MCF 10A (cell line): Measurements from ENCODE around the gene NCMAP. TPM values are rescaled to one million over a fixed set of nuclear protein-coding genes. Genes with fewer than 3 reads are reported as not detected.

Experiments used
- BruUV-seq: library from RNA; stranded (reverse); fragments of 400-500 nt; replicated peaks from 2 replicates; lab custom pipeline; 2021; lab: Mats Ljungman, UMichigan
- CTCF ChIA-PET: fragments of 300-600 bp; sonication (Branson Sonifier 250); formaldehyde crosslinking; extraction: SDS; loops from one replicate; lab custom pipeline; 2021; ENCODE audit warnings: antibody characterized with exemption, inconsistent platforms; lab: Yijun Ruan, JAX
- POLR2A ChIA-PET: fragments of 300-600, 350-650 bp; sonication (Branson Sonifier 250); formaldehyde crosslinking; extraction: SDS; loops from one replicate; lab custom pipeline; 2020; ENCODE audit warnings: antibody characterized with exemption, inconsistent platforms; lab: Yijun Ruan, JAX
- DNase-seq: peaks from one replicate; pipeline ENCODE4 v3.0.0-alpha.2; 2018; ENCODE audit not compliant: unreplicated experiment
- H3K27ac Mint-ChIP-seq: one replicate; pipeline ENCODE4 v1.8.0; 2022; ENCODE audit warnings: mild to moderate bottlenecking, low read depth, mixed read lengths; ENCODE audit not compliant: unreplicated experiment
- H3K27me3 Mint-ChIP-seq: one replicate; pipeline ENCODE4 v1.8.0; 2022; ENCODE audit warnings: mixed read lengths; ENCODE audit not compliant: insufficient read depth, unreplicated experiment
- H3K36me3 Mint-ChIP-seq: one replicate; pipeline ENCODE4 v1.8.0; 2022; ENCODE audit warnings: mild to moderate bottlenecking, moderate library complexity, mixed read lengths; ENCODE audit not compliant: insufficient read depth, unreplicated experiment
- H3K4me1 Mint-ChIP-seq: one replicate; pipeline ENCODE4 v1.8.0; 2022; ENCODE audit warnings: mixed read lengths; ENCODE audit not compliant: insufficient read depth, unreplicated experiment
- H3K4me3 Mint-ChIP-seq: one replicate; pipeline ENCODE4 v1.8.0; 2022; ENCODE audit warnings: mild to moderate bottlenecking, moderate library complexity, mixed read lengths; ENCODE audit not compliant: unreplicated experiment
- H3K9me3 Mint-ChIP-seq: one replicate; pipeline ENCODE4 v1.8.0; 2022; ENCODE audit warnings: mixed read lengths; ENCODE audit not compliant: unreplicated experiment
- intact Hi-C: fragments of 100-400 bp; cut with micrococcal nuclease; formaldehyde crosslinking; loops from 2 replicates; pipeline ENCODE4 v1.14.1; 2022
- total RNA-seq: library from RNA; stranded (reverse); gene quantifications from 2 replicates; pipeline ENCODE4 v1.2.3, GENCODE V29; 2022
- TF ChIP-seq, protein P1 (sequence below): fragments of 200-600 bp; IDR thresholded peaks from one replicate; pipeline ENCODE4 v1.8.0; 2022; ENCODE audit warnings: antibody characterized with exemption, mild to moderate bottlenecking; ENCODE audit not compliant: unreplicated experiment

Gene NCMAP
- total RNA-seq, 1 experiment from 2014 or later, result not detected

GRCh38 chr1:24551960-24552571, 3.8 kb upstream of the NCMAP start:
- ChIA-PET CTCF (no interaction called here), POLR2A (no interaction called here)
- Mint-ChIP-seq H3K27me3 (peaks cover 11% of the 10 kb centered on the region), H3K4me3 (no peak overlapping the region), H3K36me3 (no peaks in the 10 kb centered on the region), H3K9me3 (no peaks in the 10 kb centered on the region), H3K4me1 (no peaks in the 10 kb centered on the region), H3K27ac (no peak overlapping the region)
- TF ChIP-seq, protein P1, sequence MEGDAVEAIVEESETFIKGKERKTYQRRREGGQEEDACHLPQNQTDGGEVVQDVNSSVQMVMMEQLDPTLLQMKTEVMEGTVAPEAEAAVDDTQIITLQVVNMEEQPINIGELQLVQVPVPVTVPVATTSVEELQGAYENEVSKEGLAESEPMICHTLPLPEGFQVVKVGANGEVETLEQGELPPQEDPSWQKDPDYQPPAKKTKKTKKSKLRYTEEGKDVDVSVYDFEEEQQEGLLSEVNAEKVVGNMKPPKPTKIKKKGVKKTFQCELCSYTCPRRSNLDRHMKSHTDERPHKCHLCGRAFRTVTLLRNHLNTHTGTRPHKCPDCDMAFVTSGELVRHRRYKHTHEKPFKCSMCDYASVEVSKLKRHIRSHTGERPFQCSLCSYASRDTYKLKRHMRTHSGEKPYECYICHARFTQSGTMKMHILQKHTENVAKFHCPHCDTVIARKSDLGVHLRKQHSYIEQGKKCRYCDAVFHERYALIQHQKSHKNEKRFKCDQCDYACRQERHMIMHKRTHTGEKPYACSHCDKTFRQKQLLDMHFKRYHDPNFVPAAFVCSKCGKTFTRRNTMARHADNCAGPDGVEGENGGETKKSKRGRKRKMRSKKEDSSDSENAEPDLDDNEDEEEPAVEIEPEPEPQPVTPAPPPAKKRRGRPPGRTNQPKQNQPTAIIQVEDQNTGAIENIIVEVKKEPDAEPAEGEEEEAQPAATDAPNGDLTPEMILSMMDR, result no peak
- no peak for DNase-seq
- no TSS peak for BruUV-seq
- intact Hi-C loops, result no loop called here

GRCh38 chr1:24553931-24554330, 2.0 kb upstream of the NCMAP start:
- Mint-ChIP-seq H3K4me1 (no peaks in the 10 kb centered on the region), H3K36me3 (no peaks in the 10 kb centered on the region), H3K9me3 (no peaks in the 10 kb centered on the region), H3K4me3 (no peak overlapping the region), H3K27me3 (peaks cover 11% of the 10 kb centered on the region), H3K27ac (no peak overlapping the region)
- ChIA-PET CTCF (interaction anchor here (1.1 kb wide), 1 partner anchor 33 kb away, joined by 3 read pairs; no protein-coding TSS in a partner anchor), POLR2A (interaction anchor here (1.7 kb wide), 1 partner anchor 10 kb away, joined by 3 read pairs; no protein-coding TSS in a partner anchor)
- intact Hi-C loops, result no loop called here
- TF ChIP-seq, protein P1, result no peak
- no TSS peak for BruUV-seq
- no peak for DNase-seq

DNA sequence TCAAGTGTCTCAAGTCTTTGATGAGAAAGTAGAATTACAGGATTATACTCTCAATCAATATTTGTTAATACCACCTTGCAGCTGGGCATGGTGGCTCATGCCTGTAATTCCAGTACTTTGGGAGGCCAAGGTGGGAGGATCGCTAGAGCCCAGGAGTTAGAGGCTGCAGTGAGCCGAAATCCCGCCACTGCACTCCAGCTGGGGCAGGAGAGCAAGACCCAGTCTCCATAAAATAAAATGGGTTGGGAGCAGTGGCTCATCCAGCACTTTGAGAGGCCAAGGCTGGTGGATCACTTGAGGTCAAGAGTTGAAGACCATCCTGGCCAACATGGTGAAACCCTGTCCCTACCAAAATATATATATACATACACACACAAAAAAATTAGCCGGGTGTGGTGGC, 1.2 kb upstream of the NCMAP start:
- H3K4me3 Mint-ChIP-seq, result no peak overlapping the region
- intact Hi-C loops, result no loop called here
- no peak for DNase-seq
- H3K27ac Mint-ChIP-seq, result no peak overlapping the region
- no peaks in the 10 kb centered on the region for H3K9me3 Mint-ChIP-seq
- no peaks in the 10 kb centered on the region for H3K4me1 Mint-ChIP-seq
- TF ChIP-seq, protein P1, result no peak
- peaks cover 11% of the 10 kb centered on the region for H3K27me3 Mint-ChIP-seq
- ChIA-PET CTCF (interaction anchor here (1.1 kb wide), 1 partner anchor 33 kb away, joined by 3 read pairs; no protein-coding TSS in a partner anchor), POLR2A (interaction anchor here (1.7 kb wide), 1 partner anchor 9 kb away, joined by 3 read pairs; no protein-coding TSS in a partner anchor)
- BruUV-seq, result no TSS peak
- H3K36me3 Mint-ChIP-seq, result no peaks in the 10 kb centered on the region

- intact Hi-C loops, result no loop called here
- H3K4me3 Mint-ChIP-seq, result no peak overlapping the region
- no TSS peak for BruUV-seq
- H3K27me3 Mint-ChIP-seq, result peaks cover 11% of the 10 kb centered on the region
- no peaks in the 10 kb centered on the region for H3K36me3 Mint-ChIP-seq
- H3K27ac Mint-ChIP-seq, result no peak overlapping the region
- TF ChIP-seq, protein P1, result no peak
- ChIA-PET POLR2A (no interaction called here), CTCF (no interaction called here)
- no peaks in the 10 kb centered on the region for H3K4me1 Mint-ChIP-seq
- no peaks in the 10 kb centered on the region for H3K9me3 Mint-ChIP-seq
- DNase-seq, result no peak
Observed at GRCh38 chr1:24556414-24556795, 518 bp downstream of the NCMAP start.
